Naive thymus-derived CD4-positive, alpha-beta T cell (primary cell): ENCODE measurements around the gene HIVEP3. TPM values are rescaled to one million over a fixed set of nuclear protein-coding genes. Genes with fewer than 3 reads are reported as not detected.

Experiments used
- ATAC-seq: fragments of 150-1000 bp; cut with Tn5 transposase; 2 replicates; pipeline ENCODE4 v1.10.0; 2021; ENCODE audit warnings: mild to moderate bottlenecking, moderate library complexity
- CTCF ChIA-PET: fragments of 350-600 bp; sonication (Branson Sonifier 250); formaldehyde crosslinking; loops from one replicate; lab custom pipeline; 2021; ENCODE audit warnings: antibody characterized with exemption; lab: Charles Lee
- POLR2A ChIA-PET: fragments of 350-600 bp; sonication (Branson Sonifier 250); formaldehyde crosslinking; loops from one replicate; lab custom pipeline; 2021; ENCODE audit warnings: antibody characterized with exemption, inconsistent platforms; lab: Charles Lee
- DNase-seq, 9 donors: peaks; one replicate each; pipeline versions ENCODE4 v3.0.0 to v3.0.0-alpha.2; 2020 to 2022; ENCODE audit warnings: mixed read lengths in 1 of 9
- H3K27ac ChIP-seq: one replicate; pipeline ENCODE4 v1.7.0; 2013; ENCODE audit warnings: mild to moderate bottlenecking, low read depth, low read length, moderate library complexity
- H3K27me3 ChIP-seq, 2 donors: one replicate each; pipeline ENCODE4 v1.7.0; 2013; ENCODE audit warnings: low read length in 2 of 2, mild to moderate bottlenecking in 2 of 2, moderate library complexity in 2 of 2; ENCODE audit not compliant: control insufficient read depth in 2 of 2, insufficient read depth in 2 of 2
- H3K36me3 ChIP-seq, 3 experiments: 1 replicate in 2 of 3; 2 replicates in 1 of 3; pipeline ENCODE4 v1.7.0; 2013; ENCODE audit warnings: low read length in 3 of 3, mild to moderate bottlenecking in 3 of 3, moderate library complexity in 1 of 3; ENCODE audit not compliant: insufficient read depth in 3 of 3, control insufficient read depth in 2 of 3
- H3K4me1 ChIP-seq, 2 donors: one replicate each; pipeline ENCODE4 v1.7.0; 2013; ENCODE audit warnings: low read length in 2 of 2, mild to moderate bottlenecking in 2 of 2, moderate library complexity in 1 of 2; ENCODE audit not compliant: control insufficient read depth in 2 of 2, insufficient read depth in 2 of 2
- H3K4me3 ChIP-seq: 2 replicates; pipeline ENCODE4 v1.7.0; 2013; ENCODE audit warnings: mild to moderate bottlenecking, low read length
- H3K9me3 ChIP-seq, 3 experiments: 1 replicate in 2 of 3; 2 replicates in 1 of 3; pipeline ENCODE4 v1.7.0; 2013; ENCODE audit warnings: low read length in 3 of 3; ENCODE audit not compliant: control insufficient read depth in 2 of 3
- H3K27ac Mint-ChIP-seq, 9 donors: one replicate each; pipeline ENCODE4 v1.8.0; 2020 to 2022; ENCODE audit warnings: mixed read lengths in 9 of 9, mild to moderate bottlenecking in 8 of 9, moderate library complexity in 5 of 9, inconsistent platforms in 2 of 9
- H3K27me3 Mint-ChIP-seq, 5 donors: one replicate each; pipeline ENCODE4 v1.8.0; 2021 to 2022; ENCODE audit warnings: mixed read lengths in 5 of 5, mild to moderate bottlenecking in 1 of 5
- H3K36me3 Mint-ChIP-seq, 5 donors: one replicate each; pipeline ENCODE4 v1.8.0; 2020 to 2022; ENCODE audit warnings: mixed read lengths in 5 of 5, mild to moderate bottlenecking in 3 of 5, inconsistent platforms in 1 of 5
- H3K4me1 Mint-ChIP-seq, 7 donors: one replicate each; pipeline ENCODE4 v1.8.0; 2020 to 2022; ENCODE audit warnings: mixed read lengths in 7 of 7, mild to moderate bottlenecking in 3 of 7, inconsistent platforms in 1 of 7
- H3K4me3 Mint-ChIP-seq, 10 donors: one replicate each; pipeline ENCODE4 v1.8.0; 2020 to 2022; ENCODE audit warnings: mild to moderate bottlenecking in 10 of 10, mixed read lengths in 10 of 10, moderate library complexity in 6 of 10, inconsistent platforms in 2 of 10
- H3K9me3 Mint-ChIP-seq, 11 donors: one replicate each; pipeline ENCODE4 v1.8.0; 2020 to 2022; ENCODE audit warnings: mixed read lengths in 11 of 11, mild to moderate bottlenecking in 4 of 11, inconsistent platforms in 1 of 11, moderate library complexity in 1 of 11
- intact Hi-C, 2 donors: fragments of 100-400 bp; cut with micrococcal nuclease; formaldehyde crosslinking; loops; one replicate each; pipeline ENCODE4 v1.15.1; 2023
- polyA plus RNA-seq, 2 donors: library from polyadenylated mRNA; unstranded; fragments of 300-500 nt; fragmentation: Illumina TruSeq; gene quantifications; one replicate each; pipeline ENCODE4 v1.2.3, GENCODE V29; 2021
- total RNA-seq, 6 experiments: library from RNA in 5 of 6; stranded (reverse) in 5 of 6; gene quantifications; 1 replicate in 5 of 6; 2 replicates in 1 of 6; pipeline ENCODE4 v1.2.3 and lab custom pipeline; 2021 to 2026

The HIVEP3 gene
- total and polyA plus RNA-seq, 7 experiments from 2014 or later, result 4.3 to 19.1 (median 7.0) TPM

- intact Hi-C loops, result no loop called here
- Histone ChIP-seq H3K9me3 (no peaks in the 10 kb centered on the region), H3K4me3 (no peak overlapping the region), H3K4me1 (peaks cover 15 to 19% of the 10 kb centered on the region in 2 donors), H3K27me3 (no peaks in the 10 kb centered on the region), H3K36me3 (no peaks in the 10 kb centered on the region), H3K27ac (no peak overlapping the region)
- no peak overlapping the region for H3K4me3 Mint-ChIP-seq
- H3K4me1 Mint-ChIP-seq, result peaks cover 17 to 50% (median 24%) of the 10 kb centered on the region in 7 donors
- ChIA-PET CTCF (no interaction called here), POLR2A (no interaction called here)
- peaks cover 0 to 4% (median 0%) of the 10 kb centered on the region in 11 donors for H3K9me3 Mint-ChIP-seq
- DNase-seq (no peak), ATAC-seq (no peak)
- no peak overlapping the region for H3K27ac Mint-ChIP-seq
- peaks cover 0 to 9% (median 0%) of the 10 kb centered on the region in 5 donors for H3K36me3 Mint-ChIP-seq
- H3K27me3 Mint-ChIP-seq, result no peaks in the 10 kb centered on the region
These were observed 183.6 kb downstream of the HIVEP3 start for GRCh38 chr1:41735139-41735538.

DNA sequence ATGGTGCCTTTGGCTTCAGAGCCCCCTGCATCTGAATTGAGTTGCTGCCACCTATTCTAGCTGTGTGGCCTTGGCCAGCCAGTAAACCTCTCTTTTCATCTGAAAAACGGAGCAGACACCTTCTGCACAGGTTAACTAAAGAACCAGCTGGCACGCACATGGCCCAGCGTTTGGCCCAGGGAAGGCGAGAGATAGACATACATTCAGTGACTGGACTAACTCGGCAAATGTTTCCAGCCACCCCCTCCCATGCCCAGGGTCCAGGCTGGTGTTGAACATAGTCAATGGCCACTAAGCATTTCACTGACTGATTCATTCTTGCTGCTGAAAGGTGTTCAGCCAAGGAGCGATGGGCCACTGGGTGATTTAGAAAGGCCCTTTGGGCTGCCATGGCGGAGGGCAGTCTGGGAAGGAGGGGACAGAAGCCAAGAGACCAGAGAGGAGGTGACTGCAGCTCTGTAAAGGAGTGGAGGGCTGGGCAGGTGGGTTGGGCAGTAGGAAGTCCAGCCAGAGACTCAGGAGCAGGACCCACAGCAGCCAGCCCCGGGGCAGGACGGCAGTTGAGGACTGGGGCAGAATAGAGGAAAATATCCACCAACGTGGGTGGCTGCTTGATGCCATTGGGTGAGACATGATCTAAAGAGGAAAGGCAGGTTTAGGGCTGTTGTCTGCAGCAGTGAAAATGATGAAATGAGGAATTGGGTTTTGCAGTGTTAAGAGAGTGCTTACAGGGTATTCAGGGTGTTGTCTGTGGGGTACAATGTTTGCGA lies 184.3 kb downstream of the HIVEP3 start:
- Mint-ChIP-seq H3K4me1 (peaks cover 12 to 47% (median 16%) of the 10 kb centered on the region in 7 donors), H3K27ac (no peak overlapping the region)

GRCh38 chr1:41733725-41734124 lies 185.0 kb downstream of the HIVEP3 start:
- peaks cover 0 to 4% (median 0%) of the 10 kb centered on the region in 11 donors for H3K9me3 Mint-ChIP-seq
- intact Hi-C loops, result no loop called here
- DNase-seq (no peak), ATAC-seq (no peak)
- Histone ChIP-seq H3K9me3 (no peaks in the 10 kb centered on the region), H3K36me3 (no peaks in the 10 kb centered on the region), H3K27ac (no peak overlapping the region), H3K27me3 (no peaks in the 10 kb centered on the region), H3K4me1 (peaks cover 4 to 10% of the 10 kb centered on the region in 2 donors), H3K4me3 (no peak overlapping the region)
- ChIA-PET CTCF (no interaction called here), POLR2A (no interaction called here)
- no peaks in the 10 kb centered on the region for H3K27me3 Mint-ChIP-seq
- H3K27ac Mint-ChIP-seq, result peak overlapping the region in 1 of 9 donors; percentile 59
- H3K36me3 Mint-ChIP-seq, result peaks cover 0 to 6% (median 0%) of the 10 kb centered on the region in 5 donors
- H3K4me1 Mint-ChIP-seq, result peaks cover 6 to 47% (median 15%) of the 10 kb centered on the region in 7 donors
- H3K4me3 Mint-ChIP-seq, result no peak overlapping the region

More for the DNA sequence above, 184.3 kb downstream of the HIVEP3 start:
- no peak for ATAC-seq
- ChIA-PET CTCF (no interaction called here), POLR2A (no interaction called here)
- intact Hi-C loops, result no loop called here
- no peak overlapping the region for H3K27ac ChIP-seq
- H3K4me3 ChIP-seq, result no peak overlapping the region
- H3K9me3 Mint-ChIP-seq, result peaks cover 0 to 4% (median 0%) of the 10 kb centered on the region in 11 donors
- H3K27me3 ChIP-seq, result no peaks in the 10 kb centered on the region
- DNase-seq, result no peak
- H3K36me3 Mint-ChIP-seq, result peaks cover 0 to 6% (median 0%) of the 10 kb centered on the region in 5 donors
- H3K9me3 ChIP-seq, result no peaks in the 10 kb centered on the region
- H3K27me3 Mint-ChIP-seq, result no peaks in the 10 kb centered on the region
- H3K4me3 Mint-ChIP-seq, result no peak overlapping the region
- H3K4me1 ChIP-seq, result peaks cover 7 to 12% of the 10 kb centered on the region in 2 donors
- no peaks in the 10 kb centered on the region for H3K36me3 ChIP-seq

DNA sequence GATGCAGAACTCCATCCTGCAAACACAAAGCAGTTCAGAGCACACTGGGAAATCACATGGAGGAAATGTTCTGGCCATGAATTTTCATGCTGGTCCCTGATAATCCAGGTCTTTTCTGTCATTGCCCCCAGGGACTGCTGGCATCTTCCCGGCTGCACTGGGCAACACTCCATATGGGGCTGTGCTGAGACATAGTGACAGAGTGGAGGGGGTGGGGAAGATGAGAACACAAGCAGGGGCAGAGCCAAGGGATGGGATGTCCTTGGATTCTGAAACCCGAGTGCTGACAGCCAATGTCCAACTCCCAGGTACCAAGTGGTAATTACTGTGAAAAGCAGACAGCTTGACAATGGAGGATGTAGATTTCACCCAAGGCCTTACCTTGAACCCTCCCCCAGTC lies 185.7 kb downstream of the HIVEP3 start:
- Mint-ChIP-seq H3K27ac (no peak overlapping the region), H3K9me3 (peaks cover 0 to 4% (median 0%) of the 10 kb centered on the region in 11 donors), H3K27me3 (no peaks in the 10 kb centered on the region), H3K4me3 (no peak overlapping the region), H3K4me1 (peaks cover 0 to 47% (median 19%) of the 10 kb centered on the region in 7 donors), H3K36me3 (peaks cover 0 to 6% (median 0%) of the 10 kb centered on the region in 5 donors)
- Histone ChIP-seq H3K27ac (no peak overlapping the region), H3K27me3 (no peaks in the 10 kb centered on the region), H3K4me1 (peaks cover 4 to 11% of the 10 kb centered on the region in 2 donors), H3K4me3 (no peak overlapping the region), H3K36me3 (no peaks in the 10 kb centered on the region), H3K9me3 (no peaks in the 10 kb centered on the region)
- ChIA-PET CTCF (no interaction called here), POLR2A (no interaction called here)
- DNase-seq, result no peak
- ATAC-seq, result no peak
- intact Hi-C loops, result no loop called here

GRCh38 chr1:41731516-41732030 lies 187.1 kb downstream of the HIVEP3 start:
- no peak overlapping the region for H3K4me3 Mint-ChIP-seq
- H3K9me3 Mint-ChIP-seq, result peaks cover 0 to 4% (median 0%) of the 10 kb centered on the region in 11 donors
- H3K36me3 ChIP-seq, result no peaks in the 10 kb centered on the region
- H3K4me1 ChIP-seq, result peaks cover 15 to 26% of the 10 kb centered on the region in 2 donors
- no peak for DNase-seq
- no peaks in the 10 kb centered on the region for H3K27me3 ChIP-seq
- POLR2A ChIA-PET, result no interaction called here
- intact Hi-C loops, result no loop called here
- no peak for ATAC-seq
- H3K27me3 Mint-ChIP-seq, result no peaks in the 10 kb centered on the region
- H3K36me3 Mint-ChIP-seq, result peaks cover 0 to 6% (median 0%) of the 10 kb centered on the region in 5 donors
- H3K4me3 ChIP-seq, result no peak overlapping the region
- no peaks in the 10 kb centered on the region for H3K9me3 ChIP-seq
- H3K27ac ChIP-seq, result no peak overlapping the region
- peak overlapping the region in 1 of 9 donors; percentile 50 for H3K27ac Mint-ChIP-seq
- CTCF ChIA-PET, result no interaction called here
- H3K4me1 Mint-ChIP-seq, result peaks cover 8 to 51% (median 32%) of the 10 kb centered on the region in 7 donors

GRCh38 chr1:41730806-41731205 lies 187.9 kb downstream of the HIVEP3 start:
- DNase-seq (no peak), ATAC-seq (no peak)
- ChIA-PET POLR2A (interaction anchor here (0.6 kb wide), 1 partner anchor 243 kb away, joined by 4 read pairs; no protein-coding TSS in a partner anchor), CTCF (no interaction called here)
- no peaks in the 10 kb centered on the region for H3K36me3 ChIP-seq
- H3K4me1 ChIP-seq, result peaks cover 15 to 27% of the 10 kb centered on the region in 2 donors
- peaks cover 0 to 6% (median 0%) of the 10 kb centered on the region in 5 donors for H3K36me3 Mint-ChIP-seq
- H3K27me3 Mint-ChIP-seq, result no peaks in the 10 kb centered on the region
- no peaks in the 10 kb centered on the region for H3K27me3 ChIP-seq
- peaks cover 0 to 4% (median 0%) of the 10 kb centered on the region in 11 donors for H3K9me3 Mint-ChIP-seq
- H3K27ac Mint-ChIP-seq, result no peak overlapping the region
- no peaks in the 10 kb centered on the region for H3K9me3 ChIP-seq
- intact Hi-C loops, result no loop called here
- H3K27ac ChIP-seq, result no peak overlapping the region
- no peak overlapping the region for H3K4me3 Mint-ChIP-seq
- H3K4me1 Mint-ChIP-seq, result peaks cover 14 to 56% (median 39%) of the 10 kb centered on the region in 7 donors
- H3K4me3 ChIP-seq, result no peak overlapping the region
